CD4-positive, alpha-beta memory T cell (primary cell): Measurements from ENCODE around the gene CTXND1. TPM values are rescaled to one million over a fixed set of nuclear protein-coding genes. Genes with fewer than 3 reads are reported as not detected.
A peak's percentile ranks its signal among the peaks of the same experiment; 100 is the strongest.

ENCODE experiments used
- CTCF ChIA-PET: fragments of 350-600 bp; sonication (Branson Sonifier 250); formaldehyde crosslinking; loops from one replicate; lab custom pipeline; 2021; ENCODE audit warnings: inconsistent platforms; ENCODE audit not compliant: partially characterized antibody; lab: Charles Lee
- POLR2A ChIA-PET: fragments of 350-600 bp; sonication (Branson Sonifier 250); formaldehyde crosslinking; loops from one replicate; lab custom pipeline; 2021; ENCODE audit not compliant: partially characterized antibody; lab: Charles Lee
- DNase-seq, 5 donors: peaks; one replicate each; pipeline versions ENCODE4 v3.0.0 to v3.0.0-alpha.2; 2020 to 2022; ENCODE audit warnings: mixed read lengths in 1 of 5
- H3K27ac ChIP-seq: one replicate; pipeline ENCODE4 v1.7.0; 2013; ENCODE audit warnings: low read depth, low read length
- H3K27me3 ChIP-seq: 2 replicates; pipeline ENCODE4 v1.7.0; 2013; ENCODE audit warnings: mild to moderate bottlenecking, low read length, moderate library complexity; ENCODE audit not compliant: insufficient read depth
- H3K36me3 ChIP-seq: 2 replicates; pipeline ENCODE4 v1.7.0; 2013; ENCODE audit warnings: mild to moderate bottlenecking, low read length, moderate library complexity; ENCODE audit not compliant: insufficient read depth
- H3K4me1 ChIP-seq: 2 replicates; pipeline ENCODE4 v1.7.0; 2013; ENCODE audit warnings: mild to moderate bottlenecking, low read length, moderate library complexity; ENCODE audit not compliant: insufficient read depth
- H3K4me3 ChIP-seq, 2 donors: one replicate each; pipeline ENCODE4 v1.7.0; 2013; ENCODE audit warnings: low read length in 2 of 2, mild to moderate bottlenecking in 1 of 2
- H3K9me3 ChIP-seq, 2 donors: one replicate each; pipeline ENCODE4 v1.7.0; 2013; ENCODE audit warnings: low read length in 2 of 2, control low read depth in 1 of 2; ENCODE audit not compliant: control insufficient read depth in 1 of 2
- H3K27ac Mint-ChIP-seq, 7 donors: one replicate each; pipeline ENCODE4 v1.8.0; 2020 to 2021; ENCODE audit warnings: mixed read lengths in 7 of 7, mild to moderate bottlenecking in 6 of 7, inconsistent platforms in 3 of 7, moderate library complexity in 3 of 7
- H3K27me3 Mint-ChIP-seq, 2 donors: one replicate each; pipeline ENCODE4 v1.8.0; 2020 to 2021; ENCODE audit warnings: mixed read lengths in 2 of 2
- H3K36me3 Mint-ChIP-seq, 2 donors: one replicate each; pipeline ENCODE4 v1.8.0; 2020 to 2021; ENCODE audit warnings: mixed read lengths in 2 of 2, inconsistent platforms in 1 of 2, mild to moderate bottlenecking in 1 of 2
- H3K4me1 Mint-ChIP-seq, 4 donors: one replicate each; pipeline ENCODE4 v1.8.0; 2020 to 2021; ENCODE audit warnings: mixed read lengths in 4 of 4, mild to moderate bottlenecking in 1 of 4
- H3K4me3 Mint-ChIP-seq, 8 donors: one replicate each; pipeline ENCODE4 v1.8.0; 2020 to 2021; ENCODE audit warnings: mixed read lengths in 8 of 8, mild to moderate bottlenecking in 7 of 8, moderate library complexity in 6 of 8, inconsistent platforms in 3 of 8
- H3K9me3 Mint-ChIP-seq, 8 donors: one replicate each; pipeline ENCODE4 v1.8.0; 2020 to 2021; ENCODE audit warnings: mixed read lengths in 8 of 8, mild to moderate bottlenecking in 5 of 8, inconsistent platforms in 3 of 8, moderate library complexity in 1 of 8
- intact Hi-C: fragments of 100-400 bp; cut with micrococcal nuclease; formaldehyde crosslinking; loops from one replicate; pipeline ENCODE4 v1.15.1; 2023
- polyA plus RNA-seq, 2 donors: library from polyadenylated mRNA; unstranded; fragments of 300-500 nt; fragmentation: Illumina TruSeq; gene quantifications; one replicate each; pipeline ENCODE4 v1.2.3, GENCODE V29; 2021
- total RNA-seq, 2 experiments: library from RNA; stranded (reverse); gene quantifications; one replicate each; pipeline ENCODE4 v1.2.3, GENCODE V29; 2021

CTXND1 gene
- total and polyA plus RNA-seq, 4 experiments from 2014 or later = not detected

- no peaks in the 10 kb centered on the region for H3K36me3 ChIP-seq
- DNase-seq = no peak
- Mint-ChIP-seq H3K27ac (no peak overlapping the region), H3K27me3 (peaks cover 27 to 46% of the 10 kb centered on the region in 2 donors), H3K36me3 (no peaks in the 10 kb centered on the region), H3K4me3 (no peak overlapping the region), H3K9me3 (no peaks in the 10 kb centered on the region), H3K4me1 (no peaks in the 10 kb centered on the region)
- POLR2A ChIA-PET = no interaction called here
- H3K27me3 ChIP-seq = no peaks in the 10 kb centered on the region
- H3K27ac ChIP-seq = no peak overlapping the region
- CTCF ChIA-PET = no interaction called here
- H3K9me3 ChIP-seq = no peaks in the 10 kb centered on the region
- H3K4me1 ChIP-seq = no peaks in the 10 kb centered on the region
- no peak overlapping the region for H3K4me3 ChIP-seq
- intact Hi-C loops = no loop called here
Observed at GRCh38 chr15:80242132-80242769, 9.8 kb downstream of the CTXND1 start.

GRCh38 chr15:80241508-80241907 lies 10.5 kb downstream of the CTXND1 start:
- H3K4me1 ChIP-seq = no peaks in the 10 kb centered on the region
- Mint-ChIP-seq H3K4me1 (no peaks in the 10 kb centered on the region), H3K27ac (no peak overlapping the region), H3K36me3 (no peaks in the 10 kb centered on the region), H3K27me3 (peaks cover 23 to 45% of the 10 kb centered on the region in 2 donors), H3K4me3 (no peak overlapping the region), H3K9me3 (no peaks in the 10 kb centered on the region)
- POLR2A ChIA-PET = no interaction called here
- CTCF ChIA-PET = no interaction called here
- no peaks in the 10 kb centered on the region for H3K36me3 ChIP-seq
- DNase-seq = no peak
- H3K4me3 ChIP-seq = no peak overlapping the region
- no peaks in the 10 kb centered on the region for H3K27me3 ChIP-seq
- no peak overlapping the region for H3K27ac ChIP-seq
- intact Hi-C loops = no loop called here
- H3K9me3 ChIP-seq = no peaks in the 10 kb centered on the region

- DNase-seq = no peak
- Histone ChIP-seq H3K4me3 (no peak overlapping the region), H3K36me3 (no peaks in the 10 kb centered on the region), H3K9me3 (no peaks in the 10 kb centered on the region), H3K27ac (no peak overlapping the region), H3K27me3 (no peaks in the 10 kb centered on the region), H3K4me1 (no peaks in the 10 kb centered on the region)
- no peaks in the 10 kb centered on the region for H3K36me3 Mint-ChIP-seq
- H3K4me1 Mint-ChIP-seq = no peaks in the 10 kb centered on the region
- no peaks in the 10 kb centered on the region for H3K9me3 Mint-ChIP-seq
- H3K4me3 Mint-ChIP-seq = no peak overlapping the region
- intact Hi-C loops = no loop called here
- no peak overlapping the region for H3K27ac Mint-ChIP-seq
- peaks cover 23 to 49% of the 10 kb centered on the region in 2 donors for H3K27me3 Mint-ChIP-seq
- POLR2A ChIA-PET = no interaction called here
- CTCF ChIA-PET = interaction anchor here (1.2 kb wide), 1 partner anchor 180 kb away, joined by 3 read pairs; no protein-coding TSS in a partner anchor
Observed at GRCh38 chr15:80240276-80240675, 11.7 kb downstream of the CTXND1 start.

- no peaks in the 10 kb centered on the region for H3K9me3 Mint-ChIP-seq
Observed at GRCh38 chr15:80234883-80235282, 17.1 kb downstream of the CTXND1 start.

GRCh38 chr15:80233581-80233980 lies 18.4 kb downstream of the CTXND1 start:
- no peak overlapping the region for H3K4me3 ChIP-seq
- Mint-ChIP-seq H3K36me3 (no peaks in the 10 kb centered on the region), H3K4me3 (no peak overlapping the region), H3K4me1 (no peaks in the 10 kb centered on the region), H3K27me3 (peaks cover 25 to 33% of the 10 kb centered on the region in 2 donors), H3K27ac (no peak overlapping the region), H3K9me3 (no peaks in the 10 kb centered on the region)
- CTCF ChIA-PET = no interaction called here
- H3K27me3 ChIP-seq = no peaks in the 10 kb centered on the region
- DNase-seq = no peak
- intact Hi-C loops = no loop called here
- no peaks in the 10 kb centered on the region for H3K36me3 ChIP-seq
- no peak overlapping the region for H3K27ac ChIP-seq
- H3K4me1 ChIP-seq = no peaks in the 10 kb centered on the region
- POLR2A ChIA-PET = no interaction called here
- no peaks in the 10 kb centered on the region for H3K9me3 ChIP-seq

More at GRCh38 chr15:80234883-80235282, 17.1 kb downstream of the CTXND1 start:
- Mint-ChIP-seq H3K27ac (no peak overlapping the region), H3K27me3 (peaks cover 30 to 32% of the 10 kb centered on the region in 2 donors), H3K4me3 (no peak overlapping the region), H3K36me3 (no peaks in the 10 kb centered on the region), H3K4me1 (no peaks in the 10 kb centered on the region)
- peak in 4 of 5 donors; percentile 2 to 18 (median 10) for DNase-seq
- no peak overlapping the region for H3K27ac ChIP-seq
- H3K4me1 ChIP-seq = no peaks in the 10 kb centered on the region
- H3K9me3 ChIP-seq = no peaks in the 10 kb centered on the region
- no peaks in the 10 kb centered on the region for H3K36me3 ChIP-seq
- ChIA-PET POLR2A (no interaction called here), CTCF (no interaction called here)
- H3K27me3 ChIP-seq = no peaks in the 10 kb centered on the region
- intact Hi-C loops = loop anchor here (5.0 kb wide), 1 partner anchor 173 kb away; no protein-coding TSS in a partner anchor
- H3K4me3 ChIP-seq = no peak overlapping the region

GRCh38 chr15:80231371-80231770 lies 20.6 kb downstream of the CTXND1 start:
- peaks cover 0 to 4% (median 0%) of the 10 kb centered on the region in 8 donors for H3K9me3 Mint-ChIP-seq
- CTCF ChIA-PET = no interaction called here
- no peaks in the 10 kb centered on the region for H3K9me3 ChIP-seq
- H3K36me3 Mint-ChIP-seq = no peaks in the 10 kb centered on the region
- H3K4me3 Mint-ChIP-seq = no peak overlapping the region
- H3K27me3 Mint-ChIP-seq = peaks cover 40 to 41% of the 10 kb centered on the region in 2 donors
- H3K36me3 ChIP-seq = no peaks in the 10 kb centered on the region
- H3K27me3 ChIP-seq = peaks cover 3% of the 10 kb centered on the region
- no peak overlapping the region for H3K4me3 ChIP-seq
- no peaks in the 10 kb centered on the region for H3K4me1 ChIP-seq
- no peak overlapping the region for H3K27ac ChIP-seq
- H3K4me1 Mint-ChIP-seq = no peaks in the 10 kb centered on the region
- no peak for DNase-seq
- intact Hi-C loops = no loop called here
- no peak overlapping the region for H3K27ac Mint-ChIP-seq
- POLR2A ChIA-PET = no interaction called here

GRCh38 chr15:80228959-80229610 lies 22.9 kb downstream of the CTXND1 start:
- ChIA-PET CTCF (no interaction called here), POLR2A (no interaction called here)
- Histone ChIP-seq H3K4me1 (no peaks in the 10 kb centered on the region), H3K27ac (no peak overlapping the region), H3K9me3 (no peaks in the 10 kb centered on the region), H3K27me3 (peaks cover 4% of the 10 kb centered on the region), H3K36me3 (no peaks in the 10 kb centered on the region), H3K4me3 (no peak overlapping the region)
- Mint-ChIP-seq H3K27ac (no peak overlapping the region), H3K4me3 (no peak overlapping the region), H3K9me3 (peaks cover 0 to 7% (median 0%) of the 10 kb centered on the region in 8 donors), H3K4me1 (no peaks in the 10 kb centered on the region), H3K36me3 (no peaks in the 10 kb centered on the region), H3K27me3 (peaks cover 39 to 40% of the 10 kb centered on the region in 2 donors)
- DNase-seq = no peak
- intact Hi-C loops = no loop called here
